Smooth muscle cell (in vitro differentiated cells): Measurements from ENCODE around the gene COL23A1. TPM values are rescaled to one million over a fixed set of nuclear protein-coding genes. Genes with fewer than 3 reads are reported as not detected.

ENCODE experiments used
- DNase-seq: peaks from one replicate; lab custom pipeline; 2025; ENCODE audit not compliant: unreplicated experiment; lab: John Stamatoyannopoulos, UW
- H2AFZ ChIP-seq: fragments of 200-600 bp; sonication (generic); 2 replicates; pipeline ENCODE4 v1.6.0; 2016; ENCODE audit warnings: antibody characterized with exemption, low read depth, mild to moderate bottlenecking
- H3F3A ChIP-seq: fragments of 200-600 bp; sonication (generic); 2 replicates; pipeline ENCODE4 v1.6.0; 2017; ENCODE audit warnings: antibody characterized with exemption, low read depth
- H3K27ac ChIP-seq: fragments of 200-600 bp; sonication (generic); 2 replicates; pipeline ENCODE4 v1.5.1; 2016; ENCODE audit warnings: low read depth, mild to moderate bottlenecking
- H3K27me3 ChIP-seq: fragments of 200-600 bp; sonication (generic); 2 replicates; pipeline ENCODE4 v1.6.1; 2016; ENCODE audit warnings: low read depth, mild to moderate bottlenecking
- H3K36me3 ChIP-seq: fragments of 200-600 bp; sonication (generic); 2 replicates; pipeline ENCODE4 v1.5.1; 2016; ENCODE audit warnings: low read depth
- H3K4me1 ChIP-seq: fragments of 200-600 bp; sonication (generic); 2 replicates; pipeline ENCODE4 v1.5.1; 2016; ENCODE audit warnings: low read depth
- H3K4me2 ChIP-seq: fragments of 200-600 bp; sonication (generic); 2 replicates; pipeline ENCODE4 v1.6.0; 2016; ENCODE audit warnings: mild to moderate bottlenecking
- H3K4me3 ChIP-seq: fragments of 200-600 bp; sonication (generic); 2 replicates; pipeline ENCODE4 v1.5.1; 2016; ENCODE audit warnings: mild to moderate bottlenecking
- H3K79me2 ChIP-seq: fragments of 200-600 bp; sonication (generic); 2 replicates; pipeline ENCODE4 v1.6.0; 2016; ENCODE audit warnings: low read depth, mild to moderate bottlenecking
- H3K9ac ChIP-seq: fragments of 200-600 bp; sonication (generic); 2 replicates; pipeline ENCODE4 v1.6.0; 2016; ENCODE audit warnings: low read depth
- H3K9me3 ChIP-seq: fragments of 200-600 bp; sonication (generic); replicated peaks from 2 replicates; pipeline ENCODE4 v1.5.1; 2016; ENCODE audit warnings: low read depth
- H4K20me1 ChIP-seq: fragments of 200-600 bp; sonication (generic); 2 replicates; pipeline ENCODE4 v1.6.0; 2016; ENCODE audit warnings: low read depth
- CTCF ChIP-seq: fragments of 200-600 bp; sonication (generic); IDR thresholded peaks from 2 replicates; pipeline ENCODE4 v1.5.1; 2017; ENCODE audit warnings: borderline replicate concordance, mild to moderate bottlenecking, antibody characterized with exemption; ENCODE audit not compliant: insufficient read depth, poor library complexity, severe bottlenecking
- WGBS: methylation state at CpG from one replicate; pipeline ENCODE4 v1.1.7; 2016; ENCODE audit warnings: low lambda C conversion rate; 5-methylcytosine and 5-hydroxymethylcytosine counted together
- polyA plus RNA-seq: library from polyadenylated mRNA; unstranded; fragments of >200 nt; fragmentation: Nextera tagmentation; extraction: Ambion mirVana; gene quantifications from 2 replicates; pipeline ENCODE4 v1.2.1, GENCODE V29; 2016
- total RNA-seq: library from RNA; depleted of rRNA; stranded (reverse); fragments of >200 nt; gene quantifications from 2 replicates; pipeline ENCODE4 v1.2.3, GENCODE V29; 2014

The COL23A1 gene
- total and polyA plus RNA-seq, 2 experiments from 2014 or later = 5.3 to 27.4 TPM

- no peaks in the 10 kb centered on the region for H4K20me1 ChIP-seq
- no peak overlapping the region for H3K4me2 ChIP-seq
- no peak for TF ChIP-seq CTCF
- H3K79me2 ChIP-seq = peaks cover under 1% of the 10 kb centered on the region
- no peaks in the 10 kb centered on the region for H3K4me1 ChIP-seq
- WGBS = 24% methylated on average over 2 of the region's 2 CpGs
- no peak overlapping the region for H3K4me3 ChIP-seq
- H3K9ac ChIP-seq = no peak overlapping the region
- no peak for DNase-seq
- H3K27ac ChIP-seq = peak overlapping the region; percentile 77
- H2AFZ ChIP-seq = peak overlapping the region; percentile 0
- H3K27me3 ChIP-seq = no peaks in the 10 kb centered on the region
- no peaks in the 10 kb centered on the region for H3K36me3 ChIP-seq
- H3K9me3 ChIP-seq = no peaks in the 10 kb centered on the region
- no peaks in the 10 kb centered on the region for H3F3A ChIP-seq
Measured at GRCh38 chr5:178630951-178631350, 40.8 kb upstream of the COL23A1 start.

GRCh38 chr5:178630475-178630930 is 40.3 kb upstream of the COL23A1 start:
- H3K36me3 ChIP-seq = no peaks in the 10 kb centered on the region
- peak overlapping the region; percentile 20 for H3K4me2 ChIP-seq
- TF ChIP-seq CTCF = no peak
- H3K27me3 ChIP-seq = no peaks in the 10 kb centered on the region
- H4K20me1 ChIP-seq = peaks cover under 1% of the 10 kb centered on the region
- no peaks in the 10 kb centered on the region for H3F3A ChIP-seq
- no peak overlapping the region for H3K4me3 ChIP-seq
- peaks cover 5% of the 10 kb centered on the region for H3K79me2 ChIP-seq
- no peaks in the 10 kb centered on the region for H3K9me3 ChIP-seq
- no peaks in the 10 kb centered on the region for H3K4me1 ChIP-seq
- H3K9ac ChIP-seq = no peak overlapping the region
- peak overlapping the region; percentile 77 for H3K27ac ChIP-seq
- peak overlapping the region; percentile 0 for H2AFZ ChIP-seq
- 2% methylated on average over 4 of the region's 4 CpGs for WGBS
- no peak for DNase-seq

- Histone ChIP-seq H3K9me3 (no peaks in the 10 kb centered on the region), H3K27me3 (no peaks in the 10 kb centered on the region), H3K4me1 (peaks cover 16% of the 10 kb centered on the region), H3K79me2 (peaks cover 38% of the 10 kb centered on the region), H3F3A (no peaks in the 10 kb centered on the region), H3K9ac (peak overlapping the region; percentile 44), H4K20me1 (peaks cover 33% of the 10 kb centered on the region), H2AFZ (peak overlapping the region; percentile 89), H3K4me3 (peak overlapping the region; percentile 69), H3K4me2 (peak overlapping the region; percentile 81), H3K27ac (no peak overlapping the region), H3K36me3 (peaks cover under 1% of the 10 kb centered on the region)
- TF ChIP-seq CTCF = no peak
- WGBS = 14% methylated on average over 20 of the region's 20 CpGs
- DNase-seq = no peak
Measured at GRCh38 chr5:178627259-178627598, 37.0 kb upstream of the COL23A1 start.
